C4-2B (cell line): ENCODE results near the gene UBA3.

Experiments used
- ZFX ChIP-seq: fragments of 450-650 bp; IDR thresholded peaks from 2 replicates; pipeline ENCODE4 v1.6.1; 2017
- TF ChIP-seq, protein P1 (sequence below): fragments of 450-650 bp; conservative IDR thresholded peaks from 2 replicates; pipeline ENCODE4 v1.5.1; 2017; ENCODE audit warnings: mild to moderate bottlenecking

DNA sequence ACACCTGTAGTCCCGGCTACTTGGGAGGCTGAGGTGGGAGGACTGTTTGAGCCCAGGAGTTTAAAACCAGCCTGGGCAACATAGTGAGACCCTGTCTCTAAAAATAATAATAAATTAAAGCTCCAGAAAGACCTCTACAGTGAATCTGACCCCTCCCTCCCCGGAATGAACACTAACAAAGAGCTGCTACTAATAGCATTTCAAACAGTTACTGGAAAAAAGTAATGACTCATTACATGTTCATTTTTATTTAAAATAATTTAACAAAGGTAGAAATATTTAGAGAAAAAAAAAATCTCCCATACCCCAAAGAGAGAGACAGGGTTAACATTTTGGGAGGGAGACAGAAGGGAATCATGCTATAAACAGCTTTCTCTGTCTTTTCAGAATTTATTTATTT lies 2.2 kb upstream of the UBA3 start:
- TF ChIP-seq, protein P1, sequence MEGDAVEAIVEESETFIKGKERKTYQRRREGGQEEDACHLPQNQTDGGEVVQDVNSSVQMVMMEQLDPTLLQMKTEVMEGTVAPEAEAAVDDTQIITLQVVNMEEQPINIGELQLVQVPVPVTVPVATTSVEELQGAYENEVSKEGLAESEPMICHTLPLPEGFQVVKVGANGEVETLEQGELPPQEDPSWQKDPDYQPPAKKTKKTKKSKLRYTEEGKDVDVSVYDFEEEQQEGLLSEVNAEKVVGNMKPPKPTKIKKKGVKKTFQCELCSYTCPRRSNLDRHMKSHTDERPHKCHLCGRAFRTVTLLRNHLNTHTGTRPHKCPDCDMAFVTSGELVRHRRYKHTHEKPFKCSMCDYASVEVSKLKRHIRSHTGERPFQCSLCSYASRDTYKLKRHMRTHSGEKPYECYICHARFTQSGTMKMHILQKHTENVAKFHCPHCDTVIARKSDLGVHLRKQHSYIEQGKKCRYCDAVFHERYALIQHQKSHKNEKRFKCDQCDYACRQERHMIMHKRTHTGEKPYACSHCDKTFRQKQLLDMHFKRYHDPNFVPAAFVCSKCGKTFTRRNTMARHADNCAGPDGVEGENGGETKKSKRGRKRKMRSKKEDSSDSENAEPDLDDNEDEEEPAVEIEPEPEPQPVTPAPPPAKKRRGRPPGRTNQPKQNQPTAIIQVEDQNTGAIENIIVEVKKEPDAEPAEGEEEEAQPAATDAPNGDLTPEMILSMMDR: no peak
- no peak for TF ChIP-seq ZFX
